Calu3 (cell line): ENCODE results near the gene MUC3A. TPM values are rescaled to one million over a fixed set of nuclear protein-coding genes. Genes with fewer than 3 reads are reported as not detected.

ENCODE experiments used
- Bru-seq: library from RNA; stranded (reverse); fragments of 400-500 nt; gene quantifications from one replicate; lab custom pipeline; 2021; lab: Mats Ljungman, UMichigan
- BruChase-seq, 2 experiments: library from RNA; stranded (reverse); fragments of 400-500 nt; gene quantifications; one replicate each; lab custom pipeline; 2021; lab: Mats Ljungman, UMichigan
- BruUV-seq: library from RNA; stranded (reverse); fragments of 400-500 nt; replicated peaks from 2 replicates; lab custom pipeline; 2021; lab: Mats Ljungman, UMichigan
- CTCF ChIA-PET: fragments of 300-600 bp; sonication (Branson Sonifier 250); formaldehyde crosslinking; loops from one replicate; lab custom pipeline; 2022; ENCODE audit warnings: antibody characterized with exemption; lab: Charles Lee
- DNase-seq: peaks from one replicate; pipeline ENCODE4 v3.0.0; 2022
- H3K27ac Mint-ChIP-seq: one replicate; pipeline ENCODE4 v1.8.0; 2022; ENCODE audit warnings: mixed read lengths; ENCODE audit not compliant: unreplicated experiment
- H3K27me3 Mint-ChIP-seq: one replicate; pipeline ENCODE4 v1.8.0; 2022; ENCODE audit warnings: mixed read lengths; ENCODE audit not compliant: unreplicated experiment
- H3K36me3 Mint-ChIP-seq: one replicate; pipeline ENCODE4 v1.8.0; 2022; ENCODE audit warnings: mild to moderate bottlenecking, moderate library complexity, mixed read lengths; ENCODE audit not compliant: insufficient read depth, unreplicated experiment
- H3K4me1 Mint-ChIP-seq: one replicate; pipeline ENCODE4 v1.8.0; 2022; ENCODE audit warnings: mild to moderate bottlenecking, low read depth, mixed read lengths; ENCODE audit not compliant: unreplicated experiment
- H3K4me3 Mint-ChIP-seq: one replicate; pipeline ENCODE4 v1.8.0; 2022; ENCODE audit warnings: mild to moderate bottlenecking, low read depth, moderate library complexity, mixed read lengths; ENCODE audit not compliant: unreplicated experiment
- H3K9me3 Mint-ChIP-seq: one replicate; pipeline ENCODE4 v1.8.0; 2022; ENCODE audit warnings: low read depth, mixed read lengths; ENCODE audit not compliant: unreplicated experiment
- CTCF ChIP-seq: fragments of 200-600 bp; IDR thresholded peaks from one replicate; pipeline ENCODE4 v1.8.0; 2022; ENCODE audit warnings: antibody characterized with exemption; ENCODE audit not compliant: unreplicated experiment
- intact Hi-C: fragments of 100-400 bp; cut with micrococcal nuclease; formaldehyde crosslinking; loops from one replicate; pipeline ENCODE4 v1.10.0; 2022; ENCODE audit not compliant: unreplicated experiment
- long read RNA-seq: library from polyadenylated mRNA; stranded (forward); transcript quantifications from one replicate; pipeline ENCODE4 v2.0.0, GENCODE V29; 2022
- total RNA-seq: library from RNA; stranded (reverse); gene quantifications from 2 replicates; pipeline ENCODE4 v1.2.3, GENCODE V29; 2022

Gene MUC3A
- 6.3 and 12.7 TPM in 2 replicates for total RNA-seq
- percentile 31 among the genes with signal in this experiment for Bru-seq, nascent RNA
- BruChase-seq, experiment 1, labeled RNA remaining after a 6-hour chase: percentile 40 among the genes with signal in this experiment
- percentile 26 among the genes with signal in this experiment for BruChase-seq, experiment 2, labeled RNA remaining after a 2-hour chase
- long read RNA-seq, transcript MUC3A-204 (4 exons, 1,093 nt): major isoform, 11 of 16 reads
- long read RNA-seq, partial matches to known transcripts: 4 of 16 reads
- long read RNA-seq, other reads (novel, unspliced or antisense): 1 of 16 reads

GRCh38 chr7:100949227-100949932 is at the start of gene MUC3A:
TSS of gene MUC3A (plus strand) at chr7:100949534. CDS start at chr7:100949625, 91 bp downstream.
- H3K27ac Mint-ChIP-seq: no peak within 1 kb of the TSS
- no peaks in the 10 kb centered on the region for H3K36me3 Mint-ChIP-seq
- H3K27me3 Mint-ChIP-seq: peaks cover 16% of the 10 kb centered on the region
- H3K4me3 Mint-ChIP-seq: no peak within 1 kb of the TSS
- H3K9me3 Mint-ChIP-seq: no peaks in the 10 kb centered on the region
- no peak for TF ChIP-seq CTCF
- intact Hi-C loops: no loop called here
- no TSS peak for BruUV-seq
- CTCF ChIA-PET: no interaction called here
- H3K4me1 Mint-ChIP-seq: no peaks in the 10 kb centered on the region
- DNase-seq: no peak

- TF ChIP-seq CTCF: no peak
- Mint-ChIP-seq H3K27me3 (peaks cover 17% of the 10 kb centered on the region), H3K4me3 (no peak overlapping the region), H3K36me3 (peaks cover 6% of the 10 kb centered on the region), H3K4me1 (peaks cover 5% of the 10 kb centered on the region), H3K9me3 (no peaks in the 10 kb centered on the region), H3K27ac (no peak overlapping the region)
- DNase-seq: no peak
- intact Hi-C loops: no loop called here
- CTCF ChIA-PET: interaction anchor here (0.6 to 1.6 kb wide), 3 partner anchors 144 to 329 kb away, joined by 3 to 5 read pairs (median 4); no protein-coding TSS in a partner anchor
- BruUV-seq: no TSS peak
These were observed 48.4 kb upstream of the MUC3A start for GRCh38 chr7:100900978-100901377.

GRCh38 chr7:100901921-100902332 is 47.4 kb upstream of the MUC3A start:
- no peak for TF ChIP-seq CTCF
- Mint-ChIP-seq H3K36me3 (no peaks in the 10 kb centered on the region), H3K27me3 (peaks cover 8% of the 10 kb centered on the region), H3K27ac (no peak overlapping the region), H3K9me3 (no peaks in the 10 kb centered on the region), H3K4me3 (no peak overlapping the region), H3K4me1 (no peaks in the 10 kb centered on the region)
- intact Hi-C loops: no loop called here
- CTCF ChIA-PET: interaction anchor here (0.7 kb wide), 1 partner anchor 34 kb away, joined by 6 read pairs; no protein-coding TSS in a partner anchor
- BruUV-seq: no TSS peak
- DNase-seq: no peak

GRCh38 chr7:100902638-100903037 is 46.7 kb upstream of the MUC3A start:
- BruUV-seq: no TSS peak
- H3K9me3 Mint-ChIP-seq: no peaks in the 10 kb centered on the region
- H3K4me1 Mint-ChIP-seq: no peaks in the 10 kb centered on the region
- no peak overlapping the region for H3K27ac Mint-ChIP-seq
- H3K36me3 Mint-ChIP-seq: no peaks in the 10 kb centered on the region
- no peak for DNase-seq
- intact Hi-C loops: no loop called here
- CTCF ChIA-PET: interaction anchor here (0.7 kb wide), 1 partner anchor 128 kb away, joined by 4 read pairs; no protein-coding TSS in a partner anchor
- H3K4me3 Mint-ChIP-seq: no peak overlapping the region
- no peak for TF ChIP-seq CTCF
- H3K27me3 Mint-ChIP-seq: peaks cover 7% of the 10 kb centered on the region
